Endothelial cell (in vitro differentiated cells): ENCODE results near the gene RBBP9. TPM values are rescaled to one million over a fixed set of nuclear protein-coding genes. Genes with fewer than 3 reads are reported as not detected.
A peak's percentile ranks its signal among the peaks of the same experiment; 100 is the strongest.

Source experiments
- DNase-seq: peaks from one replicate; pipeline ENCODE4 v3.0.0; 2021; ENCODE audit warnings: low spot score
- H3K27ac Mint-ChIP-seq: one replicate; pipeline ENCODE4 v1.8.0; 2021; ENCODE audit warnings: mixed read lengths, inconsistent platforms; ENCODE audit not compliant: unreplicated experiment
- H3K27me3 Mint-ChIP-seq: one replicate; pipeline ENCODE4 v1.8.0; 2021; ENCODE audit warnings: mild to moderate bottlenecking, moderate library complexity, mixed read lengths, inconsistent platforms; ENCODE audit not compliant: unreplicated experiment
- H3K36me3 Mint-ChIP-seq: one replicate; pipeline ENCODE4 v1.8.0; 2021; ENCODE audit warnings: mild to moderate bottlenecking, low read depth, mixed read lengths, inconsistent platforms; ENCODE audit not compliant: unreplicated experiment
- H3K4me1 Mint-ChIP-seq: one replicate; pipeline ENCODE4 v1.8.0; 2021; ENCODE audit warnings: mild to moderate bottlenecking, mixed read lengths, inconsistent platforms; ENCODE audit not compliant: unreplicated experiment
- H3K4me3 Mint-ChIP-seq: one replicate; pipeline ENCODE4 v1.8.0; 2021; ENCODE audit warnings: mild to moderate bottlenecking, mixed read lengths, inconsistent platforms; ENCODE audit not compliant: unreplicated experiment
- H3K9me3 Mint-ChIP-seq: one replicate; pipeline ENCODE4 v1.8.0; 2021; ENCODE audit warnings: mixed read lengths, inconsistent platforms; ENCODE audit not compliant: unreplicated experiment
- total RNA-seq: library from RNA; stranded (reverse); fragmentation: NEBNext Ultra II Directional; extraction: Animal tissue kit (Norgen Biotek cat#: 25700); gene quantifications from one replicate; pipeline ENCODE4 v1.2.1, GENCODE V29; 2021; ENCODE audit not compliant: unreplicated experiment
- TF ChIP-seq, protein P1 (sequence below): fragments of 200-600 bp; sonication (generic); IDR thresholded peaks from one replicate; pipeline ENCODE4 v1.5.0; 2021; ENCODE audit warnings: antibody characterized with exemption; ENCODE audit not compliant: unreplicated experiment

Gene RBBP9
- total RNA-seq, 1 donor from 2014 or later: 16.7 TPM

GRCh38 chr20:18515973-18516372 lies 18.9 kb upstream of the RBBP9 start:
- Mint-ChIP-seq H3K4me3 (no peak overlapping the region), H3K27ac (no peak overlapping the region), H3K36me3 (peaks cover 8% of the 10 kb centered on the region), H3K9me3 (no peaks in the 10 kb centered on the region), H3K27me3 (no peaks in the 10 kb centered on the region), H3K4me1 (no peaks in the 10 kb centered on the region)
- TF ChIP-seq, protein P1, sequence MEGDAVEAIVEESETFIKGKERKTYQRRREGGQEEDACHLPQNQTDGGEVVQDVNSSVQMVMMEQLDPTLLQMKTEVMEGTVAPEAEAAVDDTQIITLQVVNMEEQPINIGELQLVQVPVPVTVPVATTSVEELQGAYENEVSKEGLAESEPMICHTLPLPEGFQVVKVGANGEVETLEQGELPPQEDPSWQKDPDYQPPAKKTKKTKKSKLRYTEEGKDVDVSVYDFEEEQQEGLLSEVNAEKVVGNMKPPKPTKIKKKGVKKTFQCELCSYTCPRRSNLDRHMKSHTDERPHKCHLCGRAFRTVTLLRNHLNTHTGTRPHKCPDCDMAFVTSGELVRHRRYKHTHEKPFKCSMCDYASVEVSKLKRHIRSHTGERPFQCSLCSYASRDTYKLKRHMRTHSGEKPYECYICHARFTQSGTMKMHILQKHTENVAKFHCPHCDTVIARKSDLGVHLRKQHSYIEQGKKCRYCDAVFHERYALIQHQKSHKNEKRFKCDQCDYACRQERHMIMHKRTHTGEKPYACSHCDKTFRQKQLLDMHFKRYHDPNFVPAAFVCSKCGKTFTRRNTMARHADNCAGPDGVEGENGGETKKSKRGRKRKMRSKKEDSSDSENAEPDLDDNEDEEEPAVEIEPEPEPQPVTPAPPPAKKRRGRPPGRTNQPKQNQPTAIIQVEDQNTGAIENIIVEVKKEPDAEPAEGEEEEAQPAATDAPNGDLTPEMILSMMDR: no peak
- no peak for DNase-seq

- no peak overlapping the region for H3K27ac Mint-ChIP-seq
Observed at GRCh38 chr20:18514127-18514526, 17.1 kb upstream of the RBBP9 start.

GRCh38 chr20:18513208-18513607 lies 16.2 kb upstream of the RBBP9 start:
- H3K27ac Mint-ChIP-seq: no peak overlapping the region
- TF ChIP-seq, protein P1: no peak
- no peak for DNase-seq
- no peaks in the 10 kb centered on the region for H3K27me3 Mint-ChIP-seq
- peaks cover 14% of the 10 kb centered on the region for H3K36me3 Mint-ChIP-seq
- H3K4me3 Mint-ChIP-seq: peak overlapping the region; percentile 19
- H3K9me3 Mint-ChIP-seq: no peaks in the 10 kb centered on the region
- H3K4me1 Mint-ChIP-seq: peaks cover 9% of the 10 kb centered on the region

More at GRCh38 chr20:18514127-18514526, 17.1 kb upstream of the RBBP9 start:
- DNase-seq: no peak
- Mint-ChIP-seq H3K4me1 (peaks cover 2% of the 10 kb centered on the region), H3K27me3 (no peaks in the 10 kb centered on the region), H3K36me3 (peaks cover 14% of the 10 kb centered on the region), H3K4me3 (no peak overlapping the region), H3K9me3 (no peaks in the 10 kb centered on the region)
- TF ChIP-seq, protein P1: no peak

- TF ChIP-seq, protein P1: no peak
- no peak overlapping the region for H3K27ac Mint-ChIP-seq
- H3K4me1 Mint-ChIP-seq: peaks cover 14% of the 10 kb centered on the region
- peaks cover 2% of the 10 kb centered on the region for H3K27me3 Mint-ChIP-seq
- H3K9me3 Mint-ChIP-seq: no peaks in the 10 kb centered on the region
- peaks cover 14% of the 10 kb centered on the region for H3K36me3 Mint-ChIP-seq
- no peak for DNase-seq
- H3K4me3 Mint-ChIP-seq: no peak overlapping the region
Observed at GRCh38 chr20:18511571-18511970, 14.5 kb upstream of the RBBP9 start.

GRCh38 chr20:18507218-18508191 lies 10.5 kb upstream of the RBBP9 start, which contains the start of gene SEC23B:
Gene SEC23B (plus strand): TSS chr20:18507940. CDS start chr20:18510836, 2,896 bp downstream.
- Mint-ChIP-seq H3K4me1 (peaks cover 14% of the 10 kb centered on the region), H3K36me3 (peaks cover 10% of the 10 kb centered on the region), H3K27ac (peak within 1 kb of the TSS; percentile 100), H3K9me3 (no peaks in the 10 kb centered on the region), H3K27me3 (peaks cover 2% of the 10 kb centered on the region), H3K4me3 (peak within 1 kb of the TSS; percentile 100)
- TF ChIP-seq, protein P1: no peak
- peak; percentile 90 for DNase-seq
